ENCODE data around the gene POLR3G.

Gene POLR3G

GRCh38 chr5:90553711-90554110, 79.0 kb downstream of the POLR3G start:
- no peak for DNase-seq

- no peak for DNase-seq
Measured at GRCh38 chr5:90554358-90555006, 79.8 kb downstream of the POLR3G start.

- no peak for DNase-seq
Measured at GRCh38 chr5:90555666-90556065, 81.0 kb downstream of the POLR3G start.

GRCh38 chr5:90557391-90557790, 82.7 kb downstream of the POLR3G start:
- no peak for DNase-seq

GRCh38 chr5:90557871-90558270, 83.2 kb downstream of the POLR3G start:
- peak in 1 of 2 experiments; percentile 5 for DNase-seq

- DNase-seq, result peak; percentile 80 to 87
Measured at GRCh38 chr5:90558344-90559192, 83.9 kb downstream of the POLR3G start, which contains the start of gene ADGRV1. ADGRV1 (plus strand) TSS chr5:90558797; CDS start chr5:90558896, 99 bp downstream.

GRCh38 chr5:90560771-90561170, 86.1 kb downstream of the POLR3G start:
- no peak for DNase-seq

- no peak for DNase-seq
Measured at GRCh38 chr5:90561766-90562165, 87.1 kb downstream of the POLR3G start.

GRCh38 chr5:90562341-90562740, 87.7 kb downstream of the POLR3G start:
- DNase-seq, result peak; percentile 18 to 57

GRCh38 chr5:90563108-90563507, 88.4 kb downstream of the POLR3G start:
- peak; percentile 14 to 48 for DNase-seq

All from NCI-H526 (cell line).